Erythroblast (primary cell): Measurements from ENCODE around the gene MED25.

Source experiments
- GATA1 ChIP-seq: IDR thresholded peaks from 2 replicates; pipeline ENCODE4 v1.6.1; 2011; ENCODE audit warnings: low read depth, mild to moderate bottlenecking, control low read depth, low read length, moderate library complexity
- POLR2A ChIP-seq: IDR thresholded peaks from 2 replicates; pipeline ENCODE4 v1.6.1; 2011; ENCODE audit warnings: mild to moderate bottlenecking, low read length

DNA sequence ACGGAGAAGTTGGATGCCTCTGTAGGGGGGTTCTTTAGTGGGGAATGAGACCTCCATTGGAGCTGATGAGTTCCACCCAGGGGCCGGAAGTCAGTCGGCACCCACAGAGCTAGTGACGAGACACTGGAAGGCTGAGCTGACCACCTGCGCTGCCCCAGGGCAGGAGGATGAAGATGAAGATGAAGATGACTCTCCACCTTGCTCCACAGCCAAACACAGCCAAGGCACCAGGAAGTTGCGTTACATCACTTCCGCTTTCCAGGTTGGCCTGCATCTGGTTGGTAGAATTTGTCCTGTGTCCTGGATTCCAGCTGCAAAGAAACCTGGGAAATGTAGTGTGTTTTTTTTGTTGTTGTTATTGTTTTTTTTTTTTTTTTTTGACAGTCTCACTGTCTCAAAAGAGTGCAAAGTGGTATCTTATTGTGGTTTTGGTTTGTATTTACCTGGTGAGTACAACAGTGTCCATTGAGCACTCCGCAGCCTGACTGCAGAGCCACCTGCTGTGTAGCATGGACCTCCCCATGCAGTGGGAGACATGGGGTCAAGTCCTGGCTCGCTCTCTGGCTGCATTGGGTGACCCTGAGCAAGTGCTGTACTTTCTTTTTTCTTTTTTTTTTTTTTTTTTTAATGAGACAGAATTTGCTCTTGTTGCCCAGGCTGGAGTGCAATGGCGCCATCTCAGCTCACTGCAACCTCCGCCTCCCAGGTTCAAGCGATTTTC is 61.3 kb downstream of the MED25 start:
- TF ChIP-seq POLR2A: no peak
- no peak for TF ChIP-seq GATA1
